Measurements from ENCODE around the gene THG1L.
A peak's percentile ranks its signal among the peaks of the same experiment; 100 is the strongest.
"Not testable (repeated sequence)": the region's sequence is repeated elsewhere in the genome, so short reads cannot be mapped to it uniquely, and the experiment has no call there.

THG1L gene

GRCh38 chr5:157731272-157732129, at the start of gene THG1L:
Gene THG1L (plus strand): TSS chr5:157731420. CDS start chr5:157731441, 21 bp downstream.
- FAIRE-seq (peak; percentile 96), DNase-seq (ENCODE audit: low spot score) (peak; percentile 98)

DNA sequence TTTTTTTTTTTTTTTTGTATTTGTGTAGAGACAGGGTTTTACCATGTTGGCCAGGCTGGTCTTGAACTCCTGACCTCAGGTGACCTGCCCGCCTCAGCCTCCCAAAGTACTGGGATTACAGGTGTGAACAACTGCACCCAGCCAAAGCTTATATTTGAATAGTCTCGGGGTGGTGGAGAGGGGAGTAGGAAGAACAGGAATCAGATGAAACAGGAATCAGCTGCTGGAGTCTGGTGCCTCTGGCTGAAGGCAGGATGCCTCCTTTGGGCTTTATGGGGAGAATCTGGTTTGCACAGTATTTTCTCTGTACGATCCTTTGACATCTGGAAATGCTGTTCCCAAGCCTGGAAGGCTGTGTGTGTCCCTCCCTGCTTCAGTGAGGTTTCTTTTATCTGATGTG, 49.0 kb upstream of the THG1L start:
- DNase-seq (ENCODE audit: low spot score) (no peak), FAIRE-seq (no peak)

DNA sequence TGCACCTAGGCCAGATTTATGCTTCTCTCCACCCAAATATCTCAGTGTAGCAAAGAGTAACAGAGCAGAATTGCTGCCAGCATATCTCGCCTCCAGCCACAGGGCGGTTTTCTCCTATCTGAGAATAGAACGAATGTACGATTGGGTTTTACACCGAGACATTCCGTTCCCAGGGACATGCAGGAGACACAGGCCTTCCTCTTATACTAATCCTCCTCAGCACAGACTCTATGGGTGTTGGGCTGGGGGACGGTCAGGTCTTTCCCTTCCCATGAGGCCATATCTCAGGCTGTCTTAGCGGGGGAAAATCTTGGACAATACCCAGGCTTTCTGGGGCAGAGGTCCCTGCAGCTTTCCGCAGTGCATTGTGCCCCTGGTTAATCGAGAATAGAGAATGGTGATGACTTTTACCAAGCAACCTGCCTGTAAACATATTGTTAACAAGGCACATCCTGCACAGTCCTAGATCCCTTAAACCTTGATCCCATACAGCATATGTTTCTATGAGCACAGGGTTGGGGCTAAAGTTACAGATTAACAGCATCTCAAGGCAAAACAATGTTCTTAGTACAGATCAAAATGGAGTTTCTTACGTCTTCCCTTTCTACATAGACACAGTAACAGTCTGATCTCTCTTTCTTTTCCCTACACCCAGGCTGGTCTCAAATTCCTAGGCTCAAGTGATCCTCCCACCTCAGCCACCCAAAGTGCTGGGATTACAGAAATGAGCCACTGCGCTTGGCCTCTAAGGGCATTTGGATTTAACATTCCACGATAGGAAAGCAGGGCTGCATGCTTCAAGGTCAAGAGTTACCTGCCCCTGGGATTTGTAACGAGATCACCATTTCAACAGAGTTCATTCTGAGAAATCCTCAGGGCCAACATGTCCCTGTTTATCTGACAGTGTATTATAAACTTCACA, 44.7 kb upstream of the THG1L start:
- not testable (repeated sequence) for FAIRE-seq; DNase-seq (ENCODE audit: low spot score)

DNA sequence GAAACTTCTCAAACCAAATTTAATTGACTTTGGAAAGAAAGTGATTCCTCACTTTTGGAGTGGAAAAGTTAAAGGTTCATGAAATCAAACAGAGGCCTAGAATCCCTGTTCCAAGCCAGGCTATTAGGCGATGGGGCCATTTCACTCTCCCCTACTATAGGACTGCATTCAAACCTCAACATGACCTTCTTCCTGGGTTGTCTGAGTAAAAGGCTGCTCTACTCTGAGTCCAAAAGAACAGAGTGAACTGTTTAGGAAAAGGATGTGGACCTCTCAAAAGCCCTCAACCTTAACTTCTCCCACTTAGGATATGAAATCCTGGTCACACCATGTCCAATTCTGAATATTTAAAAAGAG, 44.0 kb upstream of the THG1L start:
- no peak for FAIRE-seq
- no peak for DNase-seq (ENCODE audit: low spot score)

- FAIRE-seq = no peak
- DNase-seq (ENCODE audit: low spot score) = no peak
These were observed 41.1 kb upstream of the THG1L start for GRCh38 chr5:157689942-157690689.

GRCh38 chr5:157690690-157691433, 40.4 kb upstream of the THG1L start:
- no peak for FAIRE-seq
- no peak for DNase-seq (ENCODE audit: low spot score)

DNA sequence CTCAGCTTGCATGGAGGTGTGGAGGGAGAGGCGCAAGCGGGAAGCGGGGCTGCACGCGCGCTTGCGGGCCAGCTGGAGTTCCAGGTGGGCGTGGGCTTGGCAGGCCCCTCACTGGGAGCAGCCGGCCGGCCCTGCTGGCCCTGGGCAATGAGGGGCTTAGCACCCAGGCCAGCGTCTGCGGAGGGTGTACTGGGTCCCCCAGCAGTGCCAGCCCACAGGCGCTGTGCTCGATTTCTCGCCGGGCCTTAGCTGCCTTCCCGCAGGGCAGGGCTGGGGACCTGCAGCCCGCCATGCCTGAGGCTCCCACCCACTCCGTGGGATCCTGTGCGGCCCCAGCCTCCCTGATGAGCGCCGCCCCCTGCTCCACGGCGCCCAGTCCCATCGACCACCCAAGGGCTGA, 37.4 kb upstream of the THG1L start:
- FAIRE-seq; DNase-seq (ENCODE audit: low spot score): not testable (repeated sequence)

- DNase-seq (ENCODE audit: low spot score); FAIRE-seq: not testable (repeated sequence)
These were observed 35.1 kb upstream of the THG1L start for GRCh38 chr5:157696154-157696553.

DNA sequence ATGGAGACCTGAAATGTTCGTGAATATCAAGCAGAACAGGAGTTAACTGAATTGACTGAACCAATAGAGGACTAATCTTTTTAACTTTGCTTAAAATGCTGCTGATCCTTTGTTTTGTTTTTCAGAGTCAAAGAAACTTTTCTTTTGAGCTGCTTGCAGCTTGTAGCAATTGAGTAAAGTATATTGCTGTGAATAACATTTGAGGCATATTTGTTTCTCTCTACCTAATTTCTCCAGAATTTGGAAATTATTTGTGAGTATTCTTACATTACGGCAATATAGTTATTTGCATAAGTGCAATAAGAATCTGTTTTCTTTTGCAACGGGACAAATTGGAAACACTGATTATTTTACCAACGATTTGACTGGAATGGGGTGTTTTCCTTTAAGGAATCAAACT, 32.5 kb upstream of the THG1L start:
- not testable (repeated sequence) for DNase-seq (ENCODE audit: low spot score)

DNA sequence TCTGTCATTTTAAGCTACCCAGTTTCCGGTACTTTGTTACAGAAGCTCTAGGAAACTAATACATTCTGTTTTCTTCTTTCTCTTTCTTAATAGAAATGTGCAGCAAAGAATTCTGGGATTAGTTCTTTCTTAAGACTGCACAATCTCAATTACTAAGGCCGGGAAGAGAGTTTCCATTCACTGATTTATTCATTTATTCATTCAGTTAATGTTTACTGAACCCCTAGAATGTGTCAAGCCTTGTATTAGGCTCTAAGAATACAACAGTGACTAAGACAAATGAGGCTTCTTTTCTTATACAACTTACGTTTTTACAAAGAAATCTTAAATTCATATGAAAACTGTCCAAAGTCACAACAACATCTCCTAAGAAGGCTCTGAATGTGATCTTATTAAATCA, 27.5 kb upstream of the THG1L start:
- FAIRE-seq (no peak), DNase-seq (ENCODE audit: low spot score) (no peak)

More for the DNA sequence above, 32.5 kb upstream of the THG1L start:
- not testable (repeated sequence) for FAIRE-seq

- FAIRE-seq = no peak
- no peak for DNase-seq (ENCODE audit: low spot score)
These were observed 22.4 kb upstream of the THG1L start for GRCh38 chr5:157708866-157709265.

DNA sequence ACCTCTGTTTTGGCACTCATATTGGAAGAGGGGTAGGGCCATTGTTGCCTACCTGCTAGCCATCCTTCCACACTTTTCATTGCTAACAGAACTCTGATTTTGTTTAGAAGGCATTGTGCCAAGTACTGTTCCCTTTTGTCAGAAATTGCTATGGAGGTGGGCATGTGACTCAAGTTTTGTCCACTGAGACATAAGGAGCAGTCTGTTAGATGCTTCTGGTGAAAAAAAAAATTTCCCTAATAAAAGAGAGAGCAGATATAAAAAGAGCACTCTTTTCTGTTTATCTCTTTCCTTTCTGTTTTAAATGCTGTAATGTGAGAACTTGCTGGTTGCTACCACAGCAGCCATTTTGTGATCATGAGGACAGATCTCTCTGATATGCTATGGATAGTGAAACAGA, 21.9 kb upstream of the THG1L start:
- FAIRE-seq (no peak), DNase-seq (ENCODE audit: low spot score) (no peak)

DNA sequence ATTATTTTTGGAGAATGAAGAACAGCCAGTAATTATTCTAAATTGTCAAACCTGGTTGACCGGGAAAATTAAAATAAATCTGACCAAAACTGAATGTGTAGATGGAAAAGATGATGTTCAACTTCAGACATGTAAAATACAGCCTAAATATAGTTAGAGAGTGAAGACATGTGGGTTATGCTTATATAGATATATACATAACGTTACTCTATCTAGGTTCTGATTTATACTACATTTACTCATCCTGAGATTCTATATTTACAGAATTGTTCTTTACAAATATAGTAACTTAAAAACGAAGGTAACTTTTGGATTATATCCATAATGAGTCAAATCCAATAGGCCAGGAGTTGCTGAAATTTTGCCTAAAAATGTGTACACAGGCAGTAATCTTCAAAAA, 20.8 kb upstream of the THG1L start:
- FAIRE-seq (no peak), DNase-seq (ENCODE audit: low spot score) (no peak)

DNA sequence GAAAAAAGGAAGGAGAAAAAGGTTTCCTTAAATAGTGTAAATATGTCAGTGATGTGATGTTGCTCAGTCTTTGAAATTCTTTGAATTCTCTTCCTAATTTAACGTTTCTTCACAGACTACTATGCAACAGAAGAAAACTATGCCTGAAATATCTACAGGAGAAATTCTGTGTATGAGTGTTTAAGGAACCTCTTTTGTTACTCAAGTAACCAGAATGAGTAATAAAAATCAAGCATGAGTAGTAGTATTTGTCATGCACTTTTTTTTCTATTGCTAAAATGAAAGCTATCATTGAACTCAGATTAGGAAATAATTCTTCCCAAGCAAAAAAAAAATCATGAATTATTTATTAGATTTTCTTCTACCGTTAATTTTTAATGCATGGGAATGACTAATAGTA, 20.3 kb upstream of the THG1L start:
- FAIRE-seq = no peak
- no peak for DNase-seq (ENCODE audit: low spot score)

GRCh38 chr5:157713830-157714595, 17.2 kb upstream of the THG1L start:
- FAIRE-seq = no peak
- DNase-seq (ENCODE audit: low spot score) = no peak

GRCh38 chr5:157714596-157714864, 16.7 kb upstream of the THG1L start:
- no peak for FAIRE-seq
- DNase-seq (ENCODE audit: low spot score) = no peak

DNA sequence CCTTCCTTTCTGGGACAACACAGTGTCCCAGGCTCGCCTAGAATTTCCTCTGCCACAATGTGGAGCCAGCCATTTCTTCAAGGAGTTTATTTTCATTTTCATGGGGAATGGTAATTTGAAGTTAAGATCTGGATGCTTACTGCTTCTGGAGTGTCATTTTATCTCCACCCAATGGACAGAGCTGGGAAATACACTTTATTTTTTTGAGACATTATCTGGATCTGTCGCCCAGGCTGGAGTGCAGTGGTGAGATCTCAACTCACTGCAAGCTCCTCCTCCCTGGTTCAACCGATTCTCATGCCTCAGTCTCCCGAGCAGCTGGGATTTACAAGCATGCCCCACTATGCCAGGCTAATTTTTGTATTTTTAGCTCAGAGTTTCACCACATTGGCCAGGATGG, 12.7 kb upstream of the THG1L start:
- DNase-seq (ENCODE audit: low spot score) (peak; percentile 43), FAIRE-seq (no peak)

GRCh38 chr5:157719245-157719644, 12.0 kb upstream of the THG1L start:
- FAIRE-seq (no peak), DNase-seq (ENCODE audit: low spot score) (no peak)

GRCh38 chr5:157721159-157721558, 10.1 kb upstream of the THG1L start:
- DNase-seq (ENCODE audit: low spot score) (no peak), FAIRE-seq (no peak)

GRCh38 chr5:157722895-157723294, 8.3 kb upstream of the THG1L start:
- DNase-seq (ENCODE audit: low spot score); FAIRE-seq: not testable (repeated sequence)

Measured in urothelium cell line (cell line).